Muscle layer of duodenum (tissue), 2 donors: ENCODE results near the gene TMEM52B.
A peak's percentile ranks its signal among the peaks of the same experiment; 100 is the strongest.

Experiments used
- H3K27ac ChIP-seq: one replicate; pipeline ENCODE4 v1.7.0; 2013; ENCODE audit warnings: mild to moderate bottlenecking, low read length
- H3K27me3 ChIP-seq: one replicate; pipeline ENCODE4 v1.7.0; 2013; ENCODE audit warnings: low read depth, mild to moderate bottlenecking, control low read depth, low read length
- H3K36me3 ChIP-seq, 2 donors: one replicate each; pipeline ENCODE4 v1.7.0; 2013; ENCODE audit warnings: low read length in 2 of 2, control low read depth in 1 of 2, mild to moderate bottlenecking in 1 of 2; ENCODE audit not compliant: insufficient read depth in 2 of 2, control insufficient read depth in 1 of 2
- H3K4me1 ChIP-seq, 2 donors: one replicate each; pipeline ENCODE4 v1.7.0; 2013; ENCODE audit warnings: low read length in 2 of 2, mild to moderate bottlenecking in 2 of 2, control low read depth in 1 of 2, moderate library complexity in 1 of 2; ENCODE audit not compliant: insufficient read depth in 2 of 2, control insufficient read depth in 1 of 2
- H3K4me3 ChIP-seq, 2 donors: one replicate each; pipeline ENCODE4 v1.7.0; 2013; ENCODE audit warnings: low read length in 2 of 2, low read depth in 1 of 2, mild to moderate bottlenecking in 1 of 2
- H3K9me3 ChIP-seq, 2 donors: one replicate each; pipeline ENCODE4 v1.7.0; 2013; ENCODE audit warnings: low read length in 2 of 2, control low read depth in 1 of 2, mild to moderate bottlenecking in 1 of 2; ENCODE audit not compliant: control insufficient read depth in 1 of 2
- donor health status: healthy.

The TMEM52B gene

DNA sequence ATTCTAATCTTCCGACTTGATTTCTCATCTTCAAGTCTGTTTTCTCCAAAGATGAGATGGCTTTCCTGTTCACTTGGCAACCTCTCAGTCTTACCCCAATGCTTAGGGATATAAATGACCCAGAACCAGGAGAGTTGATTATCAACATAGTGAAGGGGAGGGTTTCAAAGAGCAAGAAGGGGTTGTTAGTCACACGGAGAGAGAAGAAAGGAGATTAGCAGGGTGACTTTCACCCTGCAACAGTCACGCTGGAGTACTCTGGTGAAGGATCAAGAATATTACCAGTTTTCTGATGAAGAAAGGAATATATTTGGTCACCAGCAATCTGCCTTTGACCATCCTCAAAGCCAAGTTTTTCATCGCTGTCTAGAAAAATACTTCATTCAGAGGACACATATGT is at the start of gene TMEM52B:
TMEM52B (plus strand) TSS at position 212 of the 400 bp plus-strand sequence. CDS start 543 bp downstream, outside the sequence.
- H3K9me3 ChIP-seq = no peaks in the 10 kb centered on the region
- no peaks in the 10 kb centered on the region for H3K36me3 ChIP-seq
- H3K4me3 ChIP-seq = no peak within 1 kb of the TSS
- H3K27ac ChIP-seq = no peak within 1 kb of the TSS
- H3K4me1 ChIP-seq = no peaks in the 10 kb centered on the region
- H3K27me3 ChIP-seq = no peaks in the 10 kb centered on the region

DNA sequence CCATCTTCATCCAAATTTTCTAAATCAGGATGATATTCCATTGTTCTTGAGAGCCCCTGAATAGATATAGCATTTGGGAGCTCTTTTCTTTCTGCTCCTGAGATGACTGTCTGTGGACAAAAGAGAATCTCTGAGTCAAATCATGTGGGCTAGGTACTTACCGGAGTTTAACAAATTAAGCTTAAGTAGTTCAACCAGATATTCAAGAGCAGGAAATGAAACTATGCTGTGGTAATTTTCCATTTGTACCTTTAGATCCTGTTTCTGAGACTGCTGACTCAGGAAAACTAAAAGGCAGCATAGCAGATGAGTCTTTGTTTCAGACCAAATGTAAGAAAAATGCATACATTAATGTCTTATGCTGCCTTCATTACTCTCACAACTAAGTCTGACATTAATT is 48.8 kb upstream of the TMEM52B start, which contains the start of gene CLEC7A:
CLEC7A (minus strand) TSS at position 158 of the 400 bp plus-strand sequence; CDS start at position 41, 117 bp downstream.
- Histone ChIP-seq H3K4me3 (no peak within 1 kb of the TSS), H3K9me3 (no peaks in the 10 kb centered on the region), H3K36me3 (no peaks in the 10 kb centered on the region), H3K27me3 (no peaks in the 10 kb centered on the region), H3K4me1 (no peaks in the 10 kb centered on the region), H3K27ac (peak within 1 kb of the TSS; percentile 62)

DNA sequence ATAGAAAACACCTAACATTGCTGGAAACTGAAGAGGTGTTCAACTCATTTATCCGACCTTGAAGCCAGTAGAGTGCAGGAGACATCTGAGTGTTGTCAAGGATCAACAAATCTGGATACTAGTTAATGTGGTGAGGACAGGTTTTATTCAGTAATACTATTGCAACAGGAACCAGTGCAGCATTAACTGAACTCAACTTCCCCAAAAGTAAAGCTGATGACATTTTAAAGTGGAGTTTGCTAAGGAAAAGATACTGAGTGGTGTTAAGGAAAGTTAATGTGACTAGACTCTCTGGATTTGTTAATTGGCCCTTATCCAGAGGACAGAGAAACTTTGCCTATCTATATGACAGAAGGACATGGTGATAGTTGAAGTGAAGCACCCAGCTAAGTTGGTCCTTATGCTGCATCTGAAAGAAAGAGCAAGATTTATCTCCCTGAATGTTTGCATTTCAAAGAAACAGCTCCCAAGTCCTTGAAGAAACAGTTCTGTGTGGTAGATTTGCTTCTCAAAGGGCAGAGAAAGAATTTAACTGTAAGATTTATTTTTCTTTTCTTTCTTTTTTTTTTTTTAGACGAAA is 47.6 kb upstream of the TMEM52B start:
- no peak overlapping the region for H3K4me3 ChIP-seq
- H3K9me3 ChIP-seq = no peaks in the 10 kb centered on the region
- no peaks in the 10 kb centered on the region for H3K4me1 ChIP-seq
- no peaks in the 10 kb centered on the region for H3K36me3 ChIP-seq
- no peaks in the 10 kb centered on the region for H3K27me3 ChIP-seq
- peak overlapping the region; percentile 62 for H3K27ac ChIP-seq

DNA sequence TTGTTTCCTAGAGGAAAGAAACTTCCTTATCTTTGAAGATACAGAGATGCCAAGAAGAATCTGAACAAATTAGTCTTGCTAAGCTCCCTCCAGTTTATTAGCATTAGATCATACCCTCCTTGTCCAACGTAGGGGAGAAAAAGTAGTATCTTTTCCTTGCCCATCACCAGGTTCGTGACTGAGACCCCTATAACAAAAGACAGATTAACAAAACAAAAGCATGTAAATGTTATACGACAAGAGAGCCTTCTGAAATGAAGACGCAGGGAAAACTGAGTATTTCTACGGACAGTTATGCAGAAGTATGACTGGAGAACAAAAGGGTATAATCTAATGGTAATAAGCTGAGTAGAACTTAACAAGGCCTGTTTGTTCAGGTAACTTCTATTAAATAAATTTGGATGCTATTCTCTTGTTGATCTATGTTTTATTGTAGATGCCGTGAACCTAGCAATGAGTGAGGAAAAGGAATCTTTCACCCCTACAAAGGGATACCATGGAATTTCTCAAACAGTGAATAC is 45.9 kb upstream of the TMEM52B start:
- no peaks in the 10 kb centered on the region for H3K36me3 ChIP-seq
- H3K27ac ChIP-seq = no peak overlapping the region
- no peaks in the 10 kb centered on the region for H3K27me3 ChIP-seq
- H3K4me1 ChIP-seq = no peaks in the 10 kb centered on the region
- no peak overlapping the region for H3K4me3 ChIP-seq
- H3K9me3 ChIP-seq = no peaks in the 10 kb centered on the region

DNA sequence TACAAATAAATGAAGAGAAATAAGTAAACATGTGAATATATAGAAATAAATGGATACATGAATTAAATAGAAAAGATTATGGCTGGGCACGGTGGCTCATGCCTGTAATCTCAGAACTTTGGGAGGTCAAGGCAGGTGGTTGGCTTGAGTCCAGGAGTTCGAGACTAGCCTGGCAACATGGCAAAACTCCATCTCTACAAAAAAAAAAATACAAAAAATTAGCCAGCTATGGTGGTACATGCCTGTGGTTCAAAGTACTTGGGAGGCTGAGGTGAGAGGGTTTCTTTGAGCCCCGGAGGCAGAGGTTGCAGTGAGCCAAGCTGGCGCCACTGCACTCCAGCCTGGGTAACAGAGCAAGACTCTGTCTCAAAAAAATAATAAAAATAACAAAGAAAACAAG is 43.7 kb upstream of the TMEM52B start:
- H3K4me3 ChIP-seq = no peak overlapping the region
- no peaks in the 10 kb centered on the region for H3K4me1 ChIP-seq
- H3K36me3 ChIP-seq = no peaks in the 10 kb centered on the region
- H3K27ac ChIP-seq = no peak overlapping the region
- no peaks in the 10 kb centered on the region for H3K27me3 ChIP-seq
- H3K9me3 ChIP-seq = no peaks in the 10 kb centered on the region

DNA sequence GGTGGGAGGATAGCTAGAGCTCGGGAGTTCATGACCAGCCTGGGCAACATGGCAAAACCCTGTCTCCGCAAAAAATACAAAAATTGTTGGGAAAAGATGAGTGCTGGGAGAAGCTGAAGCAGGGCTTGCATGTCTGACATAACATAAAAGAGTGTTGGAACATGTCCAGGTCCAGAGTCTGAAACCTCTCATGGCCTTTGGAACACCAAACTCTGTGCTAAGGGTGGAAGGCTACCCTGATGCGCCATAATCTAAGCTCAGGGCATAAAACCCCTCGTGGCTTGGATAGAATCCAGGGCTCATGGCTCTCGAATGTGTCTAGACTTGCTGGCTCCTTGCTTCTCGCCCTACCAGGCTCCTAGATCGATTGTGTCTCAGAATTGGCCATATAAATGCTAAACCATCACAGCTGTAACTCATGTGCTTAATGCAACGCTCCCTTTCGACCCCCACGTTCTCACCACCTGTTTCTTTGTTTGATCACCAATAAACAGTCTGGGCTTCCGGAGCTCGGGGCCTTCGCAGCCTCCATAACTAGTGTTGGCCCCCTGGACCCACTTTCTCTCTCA is 42.1 kb upstream of the TMEM52B start:
- Histone ChIP-seq H3K4me3 (no peak overlapping the region), H3K9me3 (no peaks in the 10 kb centered on the region), H3K27me3 (no peaks in the 10 kb centered on the region), H3K36me3 (no peaks in the 10 kb centered on the region), H3K27ac (no peak overlapping the region), H3K4me1 (no peaks in the 10 kb centered on the region)

DNA sequence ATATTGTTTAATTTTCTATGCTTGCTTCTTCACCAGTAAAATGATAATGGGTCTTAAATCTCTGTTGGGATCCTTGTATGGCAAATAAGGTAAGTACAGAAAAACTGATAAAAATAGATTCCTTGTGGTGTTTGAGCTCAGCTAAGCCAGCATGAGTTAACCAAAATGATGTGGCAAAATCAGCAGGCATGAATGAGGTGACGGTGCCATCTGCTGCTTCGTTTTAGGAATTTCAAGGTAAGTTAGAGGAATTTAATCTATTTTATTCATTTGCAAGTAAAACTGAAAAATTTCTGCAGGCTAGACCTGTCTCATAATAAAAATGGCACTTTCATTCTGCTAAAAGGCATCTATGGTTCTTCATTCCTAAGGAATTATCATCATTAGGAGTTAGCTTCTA is 38.8 kb upstream of the TMEM52B start:
- Histone ChIP-seq H3K36me3 (no peaks in the 10 kb centered on the region), H3K27me3 (no peaks in the 10 kb centered on the region), H3K9me3 (no peaks in the 10 kb centered on the region), H3K4me1 (no peaks in the 10 kb centered on the region), H3K4me3 (no peak overlapping the region), H3K27ac (no peak overlapping the region)

DNA sequence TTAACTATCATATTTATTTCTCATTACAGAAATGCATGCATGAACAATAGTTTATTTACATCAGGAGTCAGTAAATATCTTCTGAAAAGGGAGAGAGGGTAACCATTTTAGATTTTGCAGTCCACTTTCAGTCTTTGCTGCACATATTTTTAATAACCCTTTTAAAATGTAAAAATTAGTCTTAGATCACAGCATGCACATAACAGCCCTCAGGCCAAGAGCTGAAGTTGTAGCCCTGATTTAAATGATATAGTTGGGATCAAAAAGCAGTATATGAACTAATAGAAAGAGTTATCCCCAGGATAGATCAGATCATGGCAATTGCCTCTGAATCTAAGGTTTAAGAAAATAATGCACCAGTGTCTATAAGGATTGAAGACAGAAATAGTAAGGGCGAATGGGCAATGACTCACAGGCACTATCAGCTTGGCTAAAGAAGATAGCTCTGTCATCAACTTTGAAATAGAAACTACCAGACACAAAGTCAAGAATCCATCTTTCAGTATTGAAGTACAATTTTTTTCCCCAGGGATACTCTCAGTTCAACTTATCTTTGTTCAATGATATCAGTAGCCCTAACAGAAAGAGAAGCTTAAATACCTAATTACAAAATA is 35.7 kb upstream of the TMEM52B start:
- no peak overlapping the region for H3K27ac ChIP-seq
- H3K27me3 ChIP-seq = no peaks in the 10 kb centered on the region

DNA sequence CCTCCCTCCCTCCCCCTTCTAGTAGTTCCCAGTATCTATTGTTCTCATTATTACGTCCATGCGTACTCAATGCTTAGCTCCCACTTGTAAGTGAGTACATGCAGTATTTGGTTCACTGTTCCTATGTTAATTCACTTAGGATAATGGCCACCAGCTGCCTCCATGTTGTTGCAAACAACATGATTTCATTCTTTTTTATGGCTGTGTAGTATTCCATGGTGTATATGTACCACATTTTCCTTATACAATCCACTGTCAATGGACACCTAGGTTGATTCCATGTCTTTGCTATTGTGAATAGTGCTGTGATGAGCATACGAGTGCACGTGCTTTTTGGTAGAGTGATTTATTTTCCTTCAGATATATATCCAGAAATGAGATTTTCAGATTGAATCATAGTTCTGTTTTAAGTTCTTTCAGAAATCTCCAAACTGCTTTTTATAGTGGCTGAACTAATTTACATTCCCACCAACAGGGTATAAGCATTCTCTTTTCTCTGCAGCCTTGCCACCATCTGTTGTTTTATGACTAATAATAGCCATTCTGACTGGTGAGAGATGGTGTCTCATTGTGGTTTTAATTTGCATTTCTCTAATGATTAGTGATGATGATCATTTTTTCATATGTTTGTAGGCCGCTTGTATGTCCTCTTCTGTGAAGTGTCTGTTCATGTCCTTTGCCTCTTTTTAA is 31.0 kb upstream of the TMEM52B start:
- no peak overlapping the region for H3K27ac ChIP-seq
- H3K4me3 ChIP-seq = no peak overlapping the region

More for the DNA sequence above, 35.7 kb upstream of the TMEM52B start:
- no peaks in the 10 kb centered on the region for H3K4me1 ChIP-seq
- no peaks in the 10 kb centered on the region for H3K36me3 ChIP-seq
- no peaks in the 10 kb centered on the region for H3K9me3 ChIP-seq
- no peak overlapping the region for H3K4me3 ChIP-seq

DNA sequence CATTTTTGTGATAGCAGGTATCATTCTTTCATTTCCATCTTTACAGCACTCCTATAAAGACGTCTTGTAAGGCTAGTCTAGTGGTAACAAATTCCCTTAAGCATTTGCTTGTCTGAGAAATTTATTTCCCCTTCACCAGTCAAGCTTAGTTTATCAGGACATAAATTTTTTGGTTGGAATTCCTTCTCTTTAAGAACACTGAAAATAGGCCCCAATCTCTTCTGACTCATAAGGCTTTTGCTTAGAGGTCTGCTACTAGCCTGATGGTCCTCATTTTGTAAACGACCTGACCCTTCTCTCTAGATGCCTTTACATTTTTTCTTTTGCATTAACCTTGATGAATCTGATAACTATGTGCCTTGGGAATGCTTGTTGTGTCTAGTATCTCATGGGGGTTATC is 27.2 kb upstream of the TMEM52B start:
- Histone ChIP-seq H3K9me3 (no peaks in the 10 kb centered on the region), H3K36me3 (no peaks in the 10 kb centered on the region), H3K27ac (no peak overlapping the region), H3K4me1 (peaks cover 0 to 3% of the 10 kb centered on the region in 2 donors), H3K27me3 (no peaks in the 10 kb centered on the region), H3K4me3 (no peak overlapping the region)

More for the DNA sequence above, 31.0 kb upstream of the TMEM52B start:
- H3K36me3 ChIP-seq = no peaks in the 10 kb centered on the region
- no peaks in the 10 kb centered on the region for H3K9me3 ChIP-seq
- peaks cover 0 to under 1% of the 10 kb centered on the region in 2 donors for H3K4me1 ChIP-seq
- H3K27me3 ChIP-seq = no peaks in the 10 kb centered on the region
